GM20000 (cell line): Measurements from ENCODE around the gene SMYD3.

Experiments
- DNase-seq: peaks from one replicate; pipeline ENCODE4 v3.0.0; 2012; ENCODE audit warnings: low spot score
- TF ChIP-seq, protein P1 (sequence below): IDR thresholded peaks from 2 replicates; pipeline ENCODE4 v1.5.1; 2012; ENCODE audit warnings: mild to moderate bottlenecking, control low read depth; ENCODE audit errors: extremely low read depth, missing control alignments

SMYD3 gene

DNA sequence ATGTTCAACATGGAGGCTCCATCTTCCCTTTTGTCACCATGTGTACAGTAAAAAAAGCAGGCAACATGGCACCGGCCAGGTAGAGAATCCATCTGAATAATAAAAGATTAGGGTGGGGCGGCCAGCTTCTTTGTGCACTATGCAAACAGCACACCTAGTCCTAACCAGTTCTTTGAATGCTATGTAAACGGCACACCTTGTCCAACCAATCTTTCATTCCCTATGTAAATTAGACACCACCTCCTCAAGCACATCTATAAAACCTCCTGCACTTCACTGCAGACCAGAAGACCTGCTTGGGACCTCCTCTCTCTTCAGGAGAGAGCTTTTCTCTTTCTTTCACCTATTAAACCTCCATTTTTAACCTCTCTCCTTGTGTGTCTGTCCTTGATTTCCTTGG lies 30.8 kb upstream of the SMYD3 start:
- TF ChIP-seq, protein P1, sequence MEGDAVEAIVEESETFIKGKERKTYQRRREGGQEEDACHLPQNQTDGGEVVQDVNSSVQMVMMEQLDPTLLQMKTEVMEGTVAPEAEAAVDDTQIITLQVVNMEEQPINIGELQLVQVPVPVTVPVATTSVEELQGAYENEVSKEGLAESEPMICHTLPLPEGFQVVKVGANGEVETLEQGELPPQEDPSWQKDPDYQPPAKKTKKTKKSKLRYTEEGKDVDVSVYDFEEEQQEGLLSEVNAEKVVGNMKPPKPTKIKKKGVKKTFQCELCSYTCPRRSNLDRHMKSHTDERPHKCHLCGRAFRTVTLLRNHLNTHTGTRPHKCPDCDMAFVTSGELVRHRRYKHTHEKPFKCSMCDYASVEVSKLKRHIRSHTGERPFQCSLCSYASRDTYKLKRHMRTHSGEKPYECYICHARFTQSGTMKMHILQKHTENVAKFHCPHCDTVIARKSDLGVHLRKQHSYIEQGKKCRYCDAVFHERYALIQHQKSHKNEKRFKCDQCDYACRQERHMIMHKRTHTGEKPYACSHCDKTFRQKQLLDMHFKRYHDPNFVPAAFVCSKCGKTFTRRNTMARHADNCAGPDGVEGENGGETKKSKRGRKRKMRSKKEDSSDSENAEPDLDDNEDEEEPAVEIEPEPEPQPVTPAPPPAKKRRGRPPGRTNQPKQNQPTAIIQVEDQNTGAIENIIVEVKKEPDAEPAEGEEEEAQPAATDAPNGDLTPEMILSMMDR, result no peak
- DNase-seq, result no peak

DNA sequence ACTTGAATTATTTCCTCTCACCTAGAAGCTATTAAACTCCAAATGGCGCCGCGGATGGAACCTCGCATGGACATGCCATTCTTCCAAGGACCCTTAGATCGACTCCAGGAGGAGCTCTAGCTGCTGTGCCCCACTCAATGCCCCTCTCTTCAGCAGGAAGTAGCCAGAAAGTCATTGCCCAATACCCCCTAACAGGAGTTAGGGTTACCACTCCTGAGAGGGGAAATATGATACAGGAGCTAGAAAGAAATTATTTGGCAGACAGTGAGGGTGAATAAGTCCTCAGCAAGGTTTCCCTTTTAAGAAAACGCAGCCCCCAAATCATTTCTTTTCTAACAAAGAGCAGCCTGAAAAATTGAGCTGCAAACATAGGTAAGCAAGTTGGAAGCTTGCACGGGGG lies 30.4 kb upstream of the SMYD3 start:
- TF ChIP-seq, protein P1, result no peak
- DNase-seq, result no peak

GRCh38 chr1:246534114-246534513 lies 27.0 kb upstream of the SMYD3 start:
- TF ChIP-seq, protein P1, result no peak
- DNase-seq, result no peak

- TF ChIP-seq, protein P1, result no peak
- DNase-seq, result no peak
These were observed 26.4 kb upstream of the SMYD3 start for GRCh38 chr1:246533371-246533905.

DNA sequence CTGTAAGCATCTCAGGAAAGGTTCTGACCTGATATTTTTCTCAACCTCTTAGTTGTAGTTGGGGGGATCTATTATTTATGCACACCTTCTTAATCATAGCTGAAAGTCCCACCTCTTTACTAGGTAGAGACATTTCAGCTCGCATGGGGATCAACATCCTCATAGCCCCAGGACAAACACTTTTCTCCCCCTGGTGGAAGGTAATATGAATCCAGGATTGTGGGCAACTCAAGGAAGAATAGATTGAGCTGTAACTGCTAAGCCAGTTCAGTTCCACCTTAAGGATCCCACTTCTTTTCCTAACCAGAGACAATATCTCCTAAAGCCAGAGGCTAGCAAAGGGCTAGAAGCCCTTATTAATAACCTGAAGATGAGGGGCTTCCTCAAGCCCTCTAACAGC lies 25.4 kb upstream of the SMYD3 start:
- TF ChIP-seq, protein P1, result no peak
- no peak for DNase-seq

DNA sequence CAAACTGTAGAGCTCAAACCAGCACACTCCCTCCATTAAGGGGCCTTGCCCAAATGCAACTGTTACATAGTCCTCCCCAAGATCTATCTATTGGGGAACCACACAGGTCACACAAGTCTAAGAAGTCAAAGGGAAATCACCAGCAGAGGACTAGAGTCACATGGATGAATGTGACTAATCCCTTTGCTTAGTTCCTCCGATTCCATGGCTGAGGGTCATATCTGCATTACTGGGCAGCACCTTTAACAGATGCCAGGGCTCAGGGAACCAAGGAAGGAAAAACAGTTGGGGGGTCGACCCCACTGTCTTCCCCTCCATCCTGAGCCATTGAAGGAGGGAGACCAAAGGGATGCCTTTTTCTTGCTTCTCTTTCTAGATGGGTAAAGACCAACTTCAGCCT lies 23.4 kb upstream of the SMYD3 start:
- TF ChIP-seq, protein P1, result no peak
- DNase-seq, result no peak

DNA sequence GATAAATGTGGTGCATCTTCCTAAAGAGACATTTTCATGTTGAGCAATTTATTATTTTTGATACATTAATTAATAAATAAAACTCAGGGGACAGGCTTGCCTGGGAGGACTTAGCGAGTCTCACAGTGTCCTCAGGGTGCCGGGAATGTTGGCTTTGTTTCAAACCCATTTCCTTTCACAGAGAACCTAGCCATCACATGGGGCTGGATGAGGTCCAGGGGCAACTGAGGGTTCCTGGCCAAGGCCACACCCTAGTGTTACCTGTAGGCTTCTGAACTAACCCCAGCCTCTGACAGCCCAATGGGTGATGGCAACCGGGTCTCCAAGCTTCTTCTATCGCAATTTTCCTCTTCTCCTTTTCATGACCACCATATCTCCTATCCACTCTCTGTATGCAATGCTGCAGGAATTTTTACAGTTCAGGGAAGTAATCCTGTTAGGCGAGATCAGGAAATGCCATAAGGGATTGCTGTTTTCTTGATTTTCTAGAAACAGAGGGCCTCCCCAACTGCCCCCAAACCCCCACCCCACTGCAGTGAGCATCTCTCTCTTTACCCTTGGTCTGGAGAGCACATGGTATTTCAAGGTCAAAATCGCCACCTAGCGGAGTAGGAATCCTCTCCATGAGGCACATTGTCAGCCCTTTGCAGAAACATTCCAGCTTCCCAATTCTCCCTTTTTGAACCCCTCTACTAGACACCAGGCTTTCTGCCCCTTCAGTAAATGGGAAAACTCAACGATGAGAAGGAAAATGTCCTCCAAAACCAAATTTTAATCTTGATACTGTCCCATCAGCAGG lies 22.1 kb upstream of the SMYD3 start:
- TF ChIP-seq, protein P1, result no peak
- DNase-seq, result no peak
